Amniotic epithelial cell (primary cell): Measurements from ENCODE around the gene ALKBH7.

Experiments used
- DNase-seq: peaks from one replicate; pipeline ENCODE4 v3.0.0-alpha.2; 2010; ENCODE audit warnings: low read depth

Gene ALKBH7

DNA sequence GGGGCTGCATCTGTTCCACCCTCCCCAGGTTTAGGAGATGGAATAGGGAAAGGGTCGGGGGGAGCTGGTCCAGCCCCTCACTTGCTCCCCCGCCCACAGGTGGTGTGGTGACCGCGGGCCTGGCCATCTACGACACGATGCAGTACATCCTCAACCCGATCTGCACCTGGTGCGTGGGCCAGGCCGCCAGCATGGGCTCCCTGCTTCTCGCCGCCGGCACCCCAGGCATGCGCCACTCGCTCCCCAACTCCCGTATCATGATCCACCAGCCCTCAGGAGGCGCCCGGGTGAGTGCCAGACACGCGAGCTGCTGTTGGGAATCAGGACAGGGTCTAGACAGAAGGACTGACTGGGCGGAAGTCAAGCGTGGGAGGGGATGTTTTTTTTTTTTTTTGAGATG is 8.2 kb upstream of the ALKBH7 start:
- DNase-seq = no peak

DNA sequence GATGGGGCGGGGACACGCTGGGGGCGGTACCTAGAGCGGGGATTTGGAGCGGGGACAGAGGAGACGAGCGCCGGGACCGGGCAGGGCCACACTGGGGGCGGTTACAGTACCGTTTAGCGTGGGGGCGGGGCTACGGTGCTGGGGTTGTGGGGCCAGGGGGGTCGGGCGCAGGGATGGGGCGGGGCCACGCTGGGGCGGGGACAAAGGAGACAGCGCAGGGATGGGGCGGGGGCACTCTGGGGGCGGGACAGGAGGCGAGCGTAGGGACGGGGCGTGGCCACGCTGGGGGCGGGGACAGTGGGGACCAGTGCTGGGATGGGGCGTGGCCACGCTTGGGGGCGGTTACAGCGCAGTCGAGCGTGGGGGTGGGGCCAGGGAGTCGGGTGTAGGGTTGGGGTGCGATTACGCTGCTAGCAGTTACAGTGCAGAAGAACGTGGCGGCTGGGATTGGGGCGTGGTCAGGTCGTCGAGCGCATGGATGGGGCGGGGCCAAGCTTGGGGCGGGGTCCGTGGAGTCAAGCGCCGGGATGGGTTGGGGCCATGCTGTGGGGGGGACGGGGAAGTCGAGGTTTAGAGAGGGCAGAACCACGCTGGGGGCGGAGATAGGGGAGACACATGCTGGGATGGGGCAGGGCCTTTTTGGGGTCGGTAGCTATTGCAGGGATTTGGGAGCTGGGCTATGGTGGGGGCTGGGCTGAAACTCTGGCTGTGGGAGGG is 660 bp downstream of the ALKBH7 start:
- DNase-seq = peak; percentile 95

DNA sequence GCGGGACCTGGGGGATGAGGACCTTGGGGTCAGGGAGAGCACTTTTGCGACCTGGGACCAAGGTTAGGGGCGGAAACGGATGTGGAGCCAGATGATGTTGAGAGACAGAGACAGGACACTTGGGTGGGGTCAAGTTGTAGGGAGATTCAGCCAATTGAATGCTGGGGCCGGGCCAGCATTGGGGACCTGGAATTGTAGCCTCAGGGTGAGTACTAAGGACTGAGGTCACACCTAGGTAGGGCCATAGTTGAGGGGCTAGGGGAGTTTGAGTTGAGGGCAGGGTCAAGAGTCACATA is 1.2 kb downstream of the ALKBH7 start:
- DNase-seq = no peak

DNA sequence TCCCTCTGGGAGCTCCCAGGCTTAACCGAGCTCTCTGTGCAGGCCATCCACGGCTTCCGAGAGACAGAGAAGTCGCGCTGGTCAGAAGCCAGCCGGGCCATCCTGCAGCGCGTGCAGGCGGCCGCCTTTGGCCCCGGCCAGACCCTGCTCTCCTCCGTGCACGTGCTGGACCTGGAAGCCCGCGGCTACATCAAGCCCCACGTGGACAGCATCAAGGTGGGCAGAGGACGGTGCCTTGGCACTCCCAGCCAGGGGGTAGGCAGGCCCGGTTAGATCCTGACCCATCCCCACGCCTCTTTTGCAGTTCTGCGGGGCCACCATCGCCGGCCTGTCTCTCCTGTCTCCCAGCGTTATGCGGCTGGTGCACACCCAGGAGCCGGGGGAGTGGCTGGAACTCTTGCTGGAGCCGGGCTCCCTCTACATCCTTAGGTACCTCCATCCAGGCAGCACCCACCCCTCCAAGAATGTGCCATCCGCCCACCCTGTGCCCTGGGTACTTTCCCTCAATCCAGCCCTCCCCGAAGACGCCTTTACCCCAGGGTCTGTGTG is 1.6 kb downstream of the ALKBH7 start:
- DNase-seq = no peak

DNA sequence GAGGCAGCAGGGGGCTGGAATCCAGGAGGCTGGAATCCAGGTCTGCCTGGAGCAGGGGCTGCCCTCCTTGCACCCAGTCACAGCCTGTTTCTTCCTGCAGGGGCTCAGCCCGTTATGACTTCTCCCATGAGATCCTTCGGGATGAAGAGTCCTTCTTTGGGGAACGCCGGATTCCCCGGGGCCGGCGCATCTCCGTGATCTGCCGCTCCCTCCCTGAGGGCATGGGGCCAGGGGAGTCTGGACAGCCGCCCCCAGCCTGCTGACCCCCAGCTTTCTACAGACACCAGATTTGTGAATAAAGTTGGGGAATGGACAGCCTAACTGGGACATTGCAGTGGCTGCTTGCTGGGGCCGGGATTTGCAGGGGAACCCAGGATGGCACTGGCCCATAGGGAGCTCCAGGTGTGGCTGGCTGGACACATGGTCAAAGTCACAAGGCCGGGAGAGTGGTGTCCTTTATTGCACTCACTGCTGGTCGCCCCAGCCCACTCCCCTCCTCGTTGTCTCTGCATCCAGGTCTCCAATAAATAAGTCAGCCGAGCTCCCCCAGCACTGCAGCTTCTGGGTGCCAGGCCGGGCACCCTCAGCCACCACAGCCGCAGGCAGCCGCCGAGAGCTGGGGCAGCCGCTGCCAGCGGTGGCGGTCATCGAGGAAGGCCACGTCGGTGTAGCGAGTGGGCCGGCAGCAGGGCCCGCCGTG is 2.3 kb downstream of the ALKBH7 start:
- no peak for DNase-seq

DNA sequence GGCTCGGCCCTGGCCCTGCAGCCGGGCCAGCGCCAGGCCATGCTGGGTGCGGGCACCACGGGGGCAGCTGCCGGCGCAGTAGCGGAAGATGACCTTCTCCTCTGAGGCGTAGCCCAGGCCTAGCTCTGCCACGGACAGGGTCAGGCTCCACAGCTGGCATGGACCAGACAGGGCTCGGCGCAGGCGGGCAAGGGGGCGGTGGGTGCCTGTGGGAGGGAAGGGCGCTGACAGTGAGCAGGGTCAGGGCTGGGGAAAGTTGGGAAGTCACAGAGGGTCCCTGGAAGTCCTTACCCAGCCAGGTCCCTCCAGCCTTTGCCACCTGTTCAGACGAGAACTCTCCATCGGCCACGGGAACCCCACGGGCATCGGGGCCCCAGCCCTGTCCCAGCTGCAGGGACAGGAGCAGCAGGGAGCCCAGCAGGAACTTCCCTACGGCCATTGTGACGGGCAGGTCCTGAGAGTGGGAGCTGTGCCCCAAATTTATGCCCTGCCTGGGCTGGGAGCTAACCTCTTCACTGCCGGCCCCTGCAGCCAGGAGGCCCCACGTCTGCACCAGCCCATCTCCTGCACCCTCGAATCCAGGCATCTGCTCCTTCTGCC is 2.9 kb downstream of the ALKBH7 start, which contains the start of gene PSPN:
TSS of gene PSPN (minus strand) at position 523 of the 600 bp plus-strand sequence. CDS start at position 439, 84 bp downstream.
- no peak for DNase-seq

DNA sequence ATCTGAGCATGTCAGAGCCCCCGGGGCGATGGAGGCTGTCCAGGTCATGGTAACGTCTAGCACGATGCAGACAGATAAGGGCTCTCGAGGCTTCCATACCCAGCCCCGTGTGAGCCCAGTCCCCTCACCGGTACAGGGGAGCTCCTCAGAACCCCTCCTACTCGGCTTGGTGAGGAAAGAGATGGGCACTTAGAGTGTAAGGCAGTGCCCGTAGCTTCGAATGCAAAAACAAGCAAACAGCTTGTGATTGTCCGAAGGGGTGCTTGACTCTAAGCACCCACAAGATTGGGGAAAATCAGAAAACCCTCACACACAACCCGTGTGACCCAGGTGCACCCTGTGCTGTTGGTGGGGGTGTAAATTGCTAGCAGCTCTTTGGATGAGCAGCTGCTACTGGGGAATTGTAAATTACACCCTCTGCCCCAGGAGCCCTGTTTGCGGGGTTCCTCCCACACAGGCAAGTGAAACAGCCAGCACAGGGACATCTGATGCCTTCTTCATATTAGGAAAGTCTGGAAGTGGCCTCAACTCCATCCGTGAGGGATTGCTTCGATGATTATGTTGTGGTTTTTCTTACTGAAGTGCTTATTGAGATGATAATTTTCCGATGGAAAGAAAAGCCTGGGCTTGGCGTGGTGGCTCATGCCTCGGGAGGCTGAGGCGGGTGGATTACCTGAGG is 4.1 kb downstream of the ALKBH7 start:
- peak; percentile 27 for DNase-seq

DNA sequence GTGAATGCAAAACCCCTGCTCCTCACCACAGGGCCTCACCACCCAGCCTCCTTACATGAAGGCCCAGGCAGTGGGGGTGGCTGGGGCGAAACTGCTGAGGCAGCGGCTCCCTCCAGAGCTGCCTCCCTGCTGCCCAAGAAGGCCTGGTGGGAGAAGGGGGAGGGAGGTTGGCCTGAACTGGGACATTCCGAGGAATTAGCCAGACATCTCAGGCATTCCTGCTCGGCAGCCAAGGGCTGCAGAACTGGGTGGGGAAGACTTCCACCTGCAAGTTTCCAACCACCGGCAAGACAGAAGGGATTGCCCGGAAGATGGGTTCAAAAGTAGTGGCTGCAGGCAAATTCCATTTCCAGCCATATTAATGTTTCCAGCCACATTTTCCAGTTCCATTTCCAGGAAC is 5.4 kb downstream of the ALKBH7 start:
- DNase-seq = peak; percentile 89

DNA sequence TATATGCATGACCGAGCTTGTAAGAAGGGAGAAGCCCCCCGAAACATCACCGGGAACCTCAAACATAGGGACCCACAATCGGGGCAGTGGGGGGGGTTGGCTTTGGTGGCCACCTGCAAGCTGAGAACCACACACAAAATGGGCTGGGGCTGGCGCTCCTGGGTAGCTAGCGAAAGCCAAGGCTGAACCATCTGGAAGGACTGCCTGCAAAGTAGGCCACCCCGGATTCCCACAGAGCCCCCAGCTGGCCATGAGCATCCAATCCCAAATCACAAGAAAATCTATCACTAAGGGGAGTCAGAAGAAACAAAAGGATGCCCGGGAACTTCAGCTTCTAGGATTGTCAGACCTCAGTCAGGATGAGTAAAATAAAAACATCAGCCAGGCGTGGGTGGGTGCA is 5.9 kb downstream of the ALKBH7 start:
- DNase-seq = no peak

DNA sequence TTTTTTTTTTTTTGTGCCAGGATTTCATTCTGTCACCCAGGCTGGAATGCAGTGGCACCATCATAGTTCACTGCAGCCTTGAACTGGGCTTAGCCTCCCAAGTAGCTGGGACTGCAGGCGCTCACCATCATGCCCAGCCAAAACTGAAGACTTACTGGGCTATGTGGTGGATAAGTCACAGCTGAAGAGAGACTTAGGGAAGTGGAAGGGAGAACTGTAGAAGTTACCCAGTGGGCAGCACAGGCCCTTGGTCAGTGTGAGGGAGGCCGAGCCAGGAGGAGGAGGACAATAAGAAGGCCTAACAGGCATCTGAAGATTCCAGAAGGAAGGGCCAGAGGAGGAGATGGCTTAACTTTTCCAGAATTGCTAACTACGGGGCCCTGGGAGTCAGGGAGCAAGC is 7.2 kb downstream of the ALKBH7 start:
- no peak for DNase-seq

DNA sequence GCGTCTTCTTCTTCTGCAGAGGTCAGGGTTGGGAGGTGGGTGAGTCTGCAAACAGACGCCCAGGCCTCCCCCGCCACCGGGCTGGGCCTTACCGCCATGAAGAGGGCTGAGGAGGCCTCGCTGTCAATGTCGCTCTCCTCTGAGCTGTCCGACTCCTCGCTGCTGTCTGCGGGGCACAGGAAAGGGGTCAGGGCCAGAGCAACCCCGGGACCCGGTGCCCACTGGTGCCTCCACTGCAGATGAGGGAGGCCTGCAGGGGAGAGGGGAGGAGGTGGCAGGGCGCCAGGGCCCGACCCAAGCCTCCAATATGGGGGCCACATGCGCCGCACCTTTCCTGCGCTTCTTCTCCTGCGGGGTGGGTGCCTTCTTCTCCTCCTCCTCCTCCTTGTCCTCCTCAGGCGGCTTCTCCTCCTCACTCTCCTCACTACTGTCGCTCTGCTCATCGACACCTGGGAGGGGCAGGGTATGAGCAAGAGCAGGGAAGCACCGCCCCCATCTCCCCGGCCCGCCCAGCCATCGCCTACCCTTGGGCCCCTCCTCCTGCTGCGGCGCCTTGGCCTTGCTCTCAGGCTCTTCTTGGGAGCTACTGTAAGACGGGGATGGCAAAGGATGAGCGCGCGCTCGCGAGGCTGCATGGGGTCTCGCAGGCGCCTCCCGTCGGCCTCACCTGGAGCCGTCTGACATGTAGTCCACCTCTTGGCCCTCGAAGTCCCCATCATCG is 8.6 kb downstream of the ALKBH7 start:
- no peak for DNase-seq

DNA sequence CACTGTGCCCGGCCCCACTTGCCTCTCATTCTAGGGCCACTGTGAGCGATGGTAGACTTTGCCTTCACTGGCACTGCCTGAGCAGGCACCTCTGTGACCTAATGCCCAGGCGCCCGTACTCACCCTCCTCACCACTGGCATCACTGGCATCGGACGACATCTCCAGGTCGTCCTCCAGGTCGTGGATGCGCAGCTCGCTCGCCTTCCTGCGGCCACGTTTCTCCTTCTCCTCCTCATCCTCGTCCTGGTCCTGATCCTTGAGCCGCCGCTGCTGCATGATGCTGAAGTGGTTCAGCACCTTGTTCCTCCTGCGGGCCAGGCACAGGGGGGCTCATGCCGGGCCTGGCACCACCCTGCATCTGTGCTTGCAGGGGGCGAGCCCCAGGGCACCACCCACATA is 10.6 kb downstream of the ALKBH7 start:
- no peak for DNase-seq

DNA sequence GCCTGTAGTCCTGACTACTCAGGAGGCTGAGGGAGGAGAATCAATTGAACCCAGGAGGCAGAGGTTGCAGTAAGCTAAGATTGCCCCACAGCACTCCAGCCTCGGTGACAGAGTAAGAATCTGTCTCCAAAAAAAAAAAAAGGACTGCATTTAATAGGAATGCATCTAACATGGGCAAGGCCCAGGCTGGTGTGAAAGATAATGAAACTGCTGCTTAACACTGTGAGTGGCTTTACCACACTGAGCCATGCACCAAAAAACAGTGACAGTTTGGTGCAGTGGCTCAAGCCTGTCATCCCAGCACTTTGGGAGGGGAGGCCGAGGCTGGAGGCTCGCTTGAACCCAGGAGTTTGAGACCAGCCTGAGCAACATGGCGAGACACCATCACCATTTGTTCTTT is 11.8 kb downstream of the ALKBH7 start:
- DNase-seq = no peak

DNA sequence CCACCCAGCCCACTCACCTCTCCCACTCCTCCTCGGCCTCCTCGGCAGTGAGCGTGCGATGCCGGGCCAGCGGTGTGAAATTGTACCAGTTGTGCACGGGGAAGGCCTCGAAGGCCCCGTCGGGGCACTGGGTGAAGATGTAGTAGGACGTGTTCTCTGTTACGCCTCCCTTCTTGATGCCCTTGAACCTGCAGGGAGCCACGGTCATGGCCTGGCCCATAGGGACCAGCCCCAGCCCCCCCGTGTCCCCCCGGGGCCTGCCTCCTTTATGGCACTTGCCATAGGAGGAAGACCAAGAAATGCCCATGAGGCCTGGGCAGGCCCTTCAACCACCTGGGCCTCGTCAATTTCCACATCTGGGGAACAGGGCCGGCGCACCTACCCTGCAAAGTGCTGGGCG is 14.8 kb downstream of the ALKBH7 start:
- DNase-seq = no peak

DNA sequence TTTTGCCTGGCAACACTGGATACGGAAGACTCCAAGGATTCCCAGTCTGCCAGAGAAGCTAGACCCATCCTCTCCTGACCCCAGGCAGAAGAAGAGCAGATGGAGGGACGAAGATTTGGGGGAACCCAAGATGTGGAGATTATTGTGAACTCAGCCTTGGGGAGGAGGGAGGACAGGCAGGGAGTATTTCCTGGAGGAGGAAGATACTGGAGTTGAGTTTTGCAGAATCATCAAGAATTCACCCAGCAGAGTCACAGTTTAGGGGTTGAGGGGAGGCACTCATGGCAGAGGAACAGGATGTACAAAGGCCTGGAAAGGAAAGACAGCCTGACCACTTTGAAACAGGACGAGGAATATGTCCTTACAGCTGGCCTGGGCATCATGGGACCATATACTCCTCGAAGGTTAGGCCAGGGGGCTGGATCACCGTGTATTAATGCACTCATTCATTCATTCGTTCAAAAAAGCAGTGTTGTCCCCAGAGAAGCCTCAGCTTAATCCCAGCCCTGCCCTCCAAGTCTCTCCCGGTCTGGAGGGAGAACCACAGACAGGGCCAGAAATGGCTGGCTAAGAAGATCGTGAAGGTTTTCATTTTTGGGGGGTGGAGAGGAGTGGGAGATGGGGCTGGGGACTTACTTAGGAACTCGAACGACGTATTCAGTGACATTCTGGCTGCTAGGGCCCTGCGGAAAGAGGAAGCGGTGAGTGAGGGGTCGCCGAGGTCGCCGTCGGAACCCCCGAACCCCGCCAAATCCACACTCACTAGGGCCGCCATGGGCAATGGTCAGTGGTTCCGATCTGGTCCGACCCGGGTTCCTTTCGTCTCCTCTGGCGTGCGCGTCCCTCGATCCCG is 19.9 kb downstream of the ALKBH7 start:
- DNase-seq = no peak

DNA sequence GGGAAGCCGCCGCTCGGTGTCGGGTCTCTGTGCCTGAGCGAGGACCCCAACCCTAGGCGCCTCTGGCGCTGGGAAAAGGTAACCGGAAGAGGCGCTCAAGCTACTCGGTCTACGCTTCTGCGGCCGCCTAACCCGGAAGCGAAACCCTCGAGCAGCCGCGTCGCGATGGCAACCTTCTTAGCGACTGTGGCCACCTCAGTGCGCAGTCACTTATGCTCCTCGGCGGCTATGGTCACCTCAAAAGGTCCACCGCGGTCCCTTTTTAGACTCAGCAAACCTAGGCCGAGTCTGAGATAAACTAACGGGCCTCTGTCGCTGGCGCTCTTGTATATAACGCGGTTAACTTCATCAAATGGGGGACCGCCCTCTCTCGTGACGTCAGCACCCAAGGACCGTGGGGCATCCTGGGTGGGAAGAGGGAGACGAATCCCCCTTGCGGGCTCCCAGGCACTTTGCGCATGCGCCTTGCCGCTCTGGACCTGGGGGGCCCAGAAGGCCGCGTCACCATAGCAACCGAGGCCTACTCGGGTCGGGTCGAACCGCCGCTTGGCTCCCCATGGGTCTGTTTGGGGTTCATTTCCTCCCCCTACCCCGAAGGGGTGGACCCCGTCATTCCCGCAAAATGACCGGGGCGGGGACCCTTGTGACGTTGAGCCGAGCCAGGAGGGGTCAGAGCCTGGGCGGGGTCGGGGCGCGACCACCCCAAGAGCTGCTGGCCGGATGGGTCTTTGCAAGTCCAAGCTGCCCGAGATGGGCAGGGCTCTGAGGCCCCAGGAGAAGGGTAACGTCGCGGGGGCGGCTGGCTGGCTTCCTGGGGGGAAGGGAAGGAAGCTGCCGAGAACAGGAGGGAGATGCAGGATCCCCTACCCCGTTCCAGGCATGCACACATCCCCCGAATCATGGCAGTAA is 20.7 kb downstream of the ALKBH7 start, which contains the start of gene GTF2F1:
TSS of gene GTF2F1 (minus strand) at position 91 of the 909 bp plus-strand sequence. CDS start 169 bp downstream, outside the sequence.
- peak; percentile 93 for DNase-seq

DNA sequence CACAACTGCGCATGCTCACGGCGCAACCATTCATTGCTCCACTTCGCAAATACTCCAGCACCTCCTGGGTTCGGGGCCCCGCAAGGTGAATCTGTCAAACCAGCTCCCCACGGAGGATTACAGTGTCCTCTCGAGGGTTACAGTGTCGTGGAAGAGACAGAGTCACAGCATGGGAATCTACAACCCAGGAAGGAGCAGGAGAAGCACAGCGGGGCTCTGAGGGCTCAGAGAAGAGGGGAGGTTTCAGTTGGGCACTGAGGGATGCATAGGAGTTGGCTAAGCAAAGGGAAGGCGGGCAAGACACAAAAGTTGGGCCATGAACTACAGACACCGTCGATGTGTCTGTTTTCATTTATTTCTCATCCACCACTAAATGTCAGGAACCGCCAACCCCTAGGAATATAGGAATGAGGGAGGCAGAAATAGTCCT is 21.4 kb downstream of the ALKBH7 start:
- DNase-seq = no peak

DNA sequence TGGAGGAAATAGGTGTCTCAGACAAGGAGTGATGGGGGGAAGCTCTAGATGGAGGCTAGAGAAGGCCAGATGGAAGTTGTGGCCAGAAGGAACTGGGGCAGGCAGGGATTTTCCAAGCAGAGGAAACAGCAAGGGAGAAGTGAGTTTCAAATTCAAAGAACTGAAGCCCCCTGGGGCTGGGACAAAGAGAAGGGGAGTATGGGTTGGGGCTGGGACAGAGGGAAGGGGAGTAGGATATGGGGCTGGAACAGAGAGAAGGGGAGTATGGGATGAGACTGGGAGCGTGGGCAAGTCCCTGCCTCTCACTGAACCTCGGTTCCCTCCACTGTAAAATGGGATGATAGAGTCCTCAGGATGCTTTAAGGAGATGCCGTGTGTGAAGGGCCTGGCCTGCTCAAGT is 22.2 kb downstream of the ALKBH7 start:
- DNase-seq = no peak

DNA sequence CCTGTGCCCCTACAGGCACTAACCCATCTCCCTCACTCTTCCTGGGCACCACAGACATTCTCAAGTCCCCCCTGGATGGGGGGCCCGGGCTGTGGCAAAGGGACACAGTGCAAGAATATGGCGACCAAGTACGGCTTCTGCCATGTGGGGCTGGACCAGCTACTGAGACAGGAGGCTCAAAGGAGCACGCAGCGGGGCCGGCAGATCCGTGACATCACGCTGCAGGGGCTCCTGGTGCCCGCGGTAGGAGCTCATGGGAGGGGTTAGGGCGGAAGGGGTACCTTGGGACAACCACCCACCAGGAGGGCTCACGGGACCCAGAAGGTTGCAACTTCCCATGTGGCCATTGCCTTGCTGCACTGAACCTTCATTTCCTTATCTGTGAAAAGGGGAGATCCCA is 23.7 kb downstream of the ALKBH7 start:
- DNase-seq = no peak
